GM18498 (cell line): Measurements from ENCODE around the gene CA10.

Experiments used
- ATAC-seq: cut with Tn5 transposase; IDR thresholded peaks from one replicate; pipeline ENCODE4 v1.9.1; 2021; ENCODE audit warnings: mild to moderate bottlenecking, moderate library complexity; ENCODE audit not compliant: unreplicated experiment

The CA10 gene

GRCh38 chr17:52049051-52049450 is 109.5 kb downstream of the CA10 start:
- ATAC-seq = no peak

DNA sequence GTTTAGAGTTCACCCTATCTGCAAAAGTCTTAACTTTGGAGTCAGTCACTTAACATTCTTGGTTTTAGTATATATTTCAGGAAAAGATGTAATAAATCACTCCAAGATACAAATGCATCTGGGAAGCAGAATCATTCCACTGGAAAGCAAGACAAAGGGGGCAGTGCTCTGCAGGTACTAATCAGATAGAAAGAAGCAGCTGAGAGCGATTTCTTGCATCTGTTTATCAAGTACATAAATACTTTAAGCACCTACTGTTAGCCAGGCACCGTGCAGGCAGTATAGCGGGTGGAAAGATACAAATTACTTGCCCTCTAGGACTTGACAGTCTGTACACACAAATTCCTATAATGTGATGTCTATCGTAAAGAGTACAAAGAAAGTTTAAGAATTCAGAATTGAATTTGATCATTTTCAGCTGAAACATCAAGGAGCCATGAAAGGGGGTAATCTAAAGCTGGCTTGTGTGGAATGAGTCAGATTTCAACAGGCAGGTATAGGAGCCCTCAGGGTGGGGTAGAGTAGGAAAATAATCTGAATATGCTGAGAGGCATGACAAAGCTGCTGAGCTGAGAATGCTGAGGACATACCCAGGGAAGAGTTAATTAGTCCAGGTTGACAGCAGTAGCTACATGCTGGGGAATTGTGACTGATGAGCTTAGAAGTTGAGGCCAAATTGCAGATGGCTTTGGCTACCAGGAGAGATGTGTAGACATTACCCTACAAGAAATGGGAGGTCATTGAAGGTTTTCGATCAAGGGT is 110.2 kb downstream of the CA10 start:
- ATAC-seq = no peak

- ATAC-seq = no peak
Measured at GRCh38 chr17:52047086-52047485, 111.4 kb downstream of the CA10 start.

DNA sequence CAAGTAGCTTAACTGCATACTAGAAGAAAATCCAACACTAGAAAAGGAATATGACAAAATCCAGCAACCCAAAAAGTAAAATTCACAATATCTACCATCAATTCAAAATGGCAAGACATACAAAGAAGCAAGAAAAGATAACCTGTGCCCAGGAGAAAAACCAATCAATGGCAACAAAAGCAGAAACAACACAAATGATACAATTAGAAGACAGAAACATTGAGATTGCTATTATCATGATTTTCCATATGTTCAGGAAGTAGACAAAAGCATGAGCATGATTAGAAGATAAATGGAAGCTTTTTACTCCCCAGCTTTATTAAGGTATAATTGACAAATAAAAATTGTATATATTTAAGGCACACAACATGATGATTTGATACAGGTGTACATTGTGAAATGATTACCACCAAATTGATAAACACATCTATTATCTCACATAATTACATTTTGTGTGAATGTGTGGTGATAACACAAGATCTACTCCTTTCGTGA is 117.3 kb downstream of the CA10 start:
- no peak for ATAC-seq

DNA sequence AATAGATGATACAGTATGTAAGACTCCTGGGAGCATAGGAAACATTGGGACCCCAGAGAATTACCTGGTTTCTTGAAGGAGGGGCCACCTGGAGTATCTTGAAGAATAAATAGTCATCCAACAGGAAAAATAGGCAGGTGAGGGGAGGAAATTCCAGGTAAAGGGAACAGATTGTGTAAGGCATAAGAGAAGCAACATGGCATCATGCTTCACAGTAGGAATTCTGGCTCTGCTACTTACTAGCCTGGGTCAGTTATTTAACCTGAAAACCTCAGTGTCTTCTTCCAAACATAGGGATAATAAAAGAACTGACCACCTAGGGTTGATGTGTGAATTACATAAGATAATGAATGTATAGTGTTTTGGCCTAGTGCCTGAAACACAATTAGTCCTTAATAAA is 122.1 kb downstream of the CA10 start:
- ATAC-seq = no peak

DNA sequence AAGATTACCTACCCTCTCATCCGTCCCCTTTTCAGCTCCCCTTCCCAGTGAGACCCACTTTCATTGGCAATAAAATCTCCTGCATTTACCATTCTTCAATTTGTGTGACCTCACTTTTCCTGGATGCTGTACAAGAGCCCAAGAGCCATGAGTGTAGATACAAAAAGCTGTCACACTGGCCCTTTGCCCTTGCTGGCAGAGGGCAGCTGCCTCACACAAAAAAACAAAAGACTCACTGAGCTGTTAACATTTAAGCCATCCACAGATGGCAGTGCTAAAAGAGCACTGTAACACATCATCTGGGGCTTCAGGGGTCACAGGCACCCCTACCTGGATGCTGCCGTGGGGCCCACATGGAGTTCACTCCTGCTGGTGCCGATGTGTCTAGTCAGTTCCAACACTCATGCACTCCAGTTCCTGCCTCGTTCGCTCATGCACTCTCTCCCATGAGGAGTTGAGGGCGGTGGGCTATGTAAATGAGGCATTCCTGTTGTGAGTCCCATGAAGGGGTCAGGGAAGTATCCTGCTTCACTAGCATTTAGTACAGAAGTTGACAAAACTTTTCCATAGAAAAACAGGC is 123.1 kb downstream of the CA10 start:
- ATAC-seq = no peak

GRCh38 chr17:52032454-52032853 is 126.1 kb downstream of the CA10 start:
- ATAC-seq = no peak

DNA sequence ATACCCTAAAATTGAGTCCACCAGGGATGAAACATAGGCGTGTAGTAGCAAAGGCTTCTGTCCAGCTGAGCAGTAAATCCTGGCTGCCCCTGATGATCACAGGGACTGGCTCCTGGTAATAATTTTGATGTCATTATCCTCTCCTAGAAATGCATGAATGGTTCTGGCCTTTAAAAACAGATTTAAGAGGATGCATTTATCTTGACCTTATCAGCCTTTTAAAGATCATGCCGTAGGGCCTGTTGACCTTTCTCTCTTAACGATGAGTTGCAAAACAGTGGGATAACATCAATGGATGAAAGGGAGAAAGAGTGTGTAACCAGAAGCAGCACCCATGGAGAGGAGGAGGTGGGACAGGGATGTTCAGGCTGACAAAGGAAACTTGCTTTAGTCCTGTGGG is 128.5 kb downstream of the CA10 start:
- no peak for ATAC-seq

DNA sequence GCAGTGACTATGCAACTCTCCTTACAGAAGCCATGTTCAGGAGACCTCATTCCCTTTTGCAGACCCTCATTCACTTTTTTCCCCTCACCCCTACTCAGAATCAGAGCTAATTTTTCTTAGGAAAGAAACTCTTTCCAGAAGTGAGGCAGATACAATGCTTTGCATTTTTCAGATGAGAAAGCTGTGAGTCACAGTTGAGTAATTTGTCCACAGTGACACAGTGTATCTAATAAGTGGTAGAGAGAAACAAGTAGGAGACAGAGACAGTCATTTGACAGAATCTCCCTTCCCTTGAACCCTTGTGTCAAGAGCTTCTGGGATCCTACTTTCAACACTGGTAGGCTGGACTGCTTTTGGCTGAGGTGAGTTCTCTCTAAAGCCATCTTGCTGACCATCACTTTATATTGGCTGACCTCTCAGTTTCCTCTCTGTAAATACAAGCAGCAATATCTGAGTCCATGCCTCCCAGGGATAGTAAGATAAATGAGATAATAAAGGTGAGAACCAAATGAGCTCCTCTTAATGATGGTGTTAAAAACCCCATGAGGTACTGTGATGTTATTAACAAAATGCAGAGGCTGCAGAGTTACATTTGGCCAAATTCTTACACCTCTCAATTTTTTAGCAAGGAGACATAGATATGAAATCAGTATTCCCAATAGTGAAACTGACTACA is 130.8 kb downstream of the CA10 start:
- ATAC-seq = no peak

- ATAC-seq = no peak
Measured at GRCh38 chr17:52027081-52027480, 131.4 kb downstream of the CA10 start.

DNA sequence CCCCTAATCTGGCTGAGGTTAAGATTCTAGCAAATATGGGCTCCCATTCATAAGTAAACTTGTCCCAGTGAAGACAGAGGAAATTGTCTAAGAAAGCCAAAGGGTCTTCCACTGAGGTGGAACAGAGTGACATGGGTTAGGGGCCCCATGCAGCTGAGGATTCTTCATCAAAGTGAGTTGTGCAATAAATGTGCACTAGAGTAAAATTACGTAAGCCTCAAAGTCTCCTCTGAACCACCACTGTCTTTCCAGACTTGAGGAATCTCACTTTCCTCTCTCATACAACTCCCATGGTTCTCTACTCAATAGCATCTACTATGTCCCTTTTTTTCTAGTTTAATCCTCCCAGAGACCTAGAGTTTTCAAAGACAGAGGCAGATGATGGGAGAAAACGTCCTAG is 132.4 kb downstream of the CA10 start:
- no peak for ATAC-seq

DNA sequence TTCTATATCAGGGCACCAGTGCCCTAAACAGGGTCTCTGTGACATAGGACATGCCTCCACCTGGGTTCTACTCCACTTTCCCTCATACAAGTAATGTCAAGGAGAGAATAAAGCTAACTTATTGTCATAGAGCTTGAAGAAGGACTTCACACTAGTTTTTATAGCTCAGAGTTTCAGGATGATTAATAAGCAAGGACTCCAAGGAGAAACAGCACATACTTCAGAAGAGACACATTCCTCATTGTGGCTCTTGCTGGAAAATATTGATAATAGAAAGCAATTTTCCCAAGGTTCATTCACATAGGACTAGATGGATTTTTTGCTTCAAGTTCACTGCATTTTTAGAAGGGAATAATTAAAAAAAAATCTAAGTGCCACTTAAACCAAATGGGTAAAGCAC is 133.3 kb downstream of the CA10 start:
- no peak for ATAC-seq

GRCh38 chr17:52024300-52024870 is 134.1 kb downstream of the CA10 start:
- no peak for ATAC-seq

GRCh38 chr17:52011064-52011463 is 147.4 kb downstream of the CA10 start:
- no peak for ATAC-seq

GRCh38 chr17:51999654-52000053 is 158.9 kb downstream of the CA10 start:
- ATAC-seq = no peak

- ATAC-seq = no peak
Measured at GRCh38 chr17:51997723-51998122, 160.8 kb downstream of the CA10 start.

GRCh38 chr17:51995797-51996403 is 162.6 kb downstream of the CA10 start:
- no peak for ATAC-seq

DNA sequence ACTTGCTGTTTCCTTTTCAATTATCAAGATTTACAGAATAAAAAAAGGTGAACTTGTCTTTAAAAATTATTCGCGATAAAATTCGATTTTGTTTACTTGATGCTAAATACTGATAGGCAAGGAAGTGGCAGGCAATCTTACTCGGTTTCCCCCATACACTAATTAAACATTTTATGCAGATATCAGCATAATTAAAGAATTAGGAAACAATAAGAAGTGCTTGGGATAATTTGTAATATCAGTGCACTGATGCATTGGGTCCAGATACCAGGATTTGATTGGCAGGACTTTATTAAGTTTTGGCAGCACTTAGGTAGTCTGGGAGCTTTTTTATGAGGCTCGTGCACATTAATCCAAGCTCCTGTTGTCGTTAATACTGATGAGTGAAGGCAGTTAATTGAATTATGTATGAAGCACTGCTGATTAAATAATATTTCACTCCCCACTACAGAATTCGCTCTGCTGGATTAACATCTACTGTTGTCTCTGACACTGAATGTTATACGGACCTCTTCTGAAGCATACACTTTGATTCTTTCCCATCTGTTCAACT is 165.6 kb downstream of the CA10 start:
- ATAC-seq = no peak

- ATAC-seq = no peak
Measured at GRCh38 chr17:51971121-51971520, 187.4 kb downstream of the CA10 start.

GRCh38 chr17:51961689-51962088 is 196.8 kb downstream of the CA10 start:
- no peak for ATAC-seq

DNA sequence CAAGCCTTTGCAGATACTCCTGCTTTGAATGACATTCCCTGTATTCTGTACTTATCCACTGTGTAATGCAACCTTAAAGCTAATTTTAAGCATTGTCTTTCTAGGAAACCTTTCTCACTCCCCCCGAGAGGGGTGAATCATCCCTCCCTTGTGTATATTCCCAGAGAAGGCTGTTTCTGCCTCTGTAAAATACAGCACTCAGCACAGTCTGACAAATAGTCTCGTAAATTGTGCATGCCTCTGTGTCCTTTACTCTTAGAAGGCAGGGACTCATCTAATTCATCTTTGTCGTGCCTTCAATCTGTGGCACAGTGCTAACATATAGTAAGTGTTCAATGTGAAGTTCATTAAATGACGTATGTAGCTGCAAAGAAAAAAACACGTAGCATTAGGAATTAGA is 200.7 kb downstream of the CA10 start:
- ATAC-seq = no peak
